Activated CD4-positive, alpha-beta T cell treated with anti-CD3 and anti-CD28 coated beads for 36 hours (primary cell): ENCODE data around the gene GABRR2. TPM values are rescaled to one million over a fixed set of nuclear protein-coding genes. Genes with fewer than 3 reads are reported as not detected.

ENCODE experiments used
- ATAC-seq: fragments of 200-7000 bp; cut with Tn5 transposase; one replicate; pipeline ENCODE4 v1.10.0; 2021; ENCODE audit warnings: mild to moderate bottlenecking, moderate library complexity
- CTCF ChIA-PET: fragments of 350-600 bp; sonication (Branson Sonifier 250); formaldehyde crosslinking; loops from one replicate; lab custom pipeline; 2021; ENCODE audit warnings: antibody characterized with exemption; lab: Charles Lee
- POLR2A ChIA-PET: fragments of 350-600 bp; sonication (Branson Sonifier 250); formaldehyde crosslinking; loops from one replicate; lab custom pipeline; 2021; ENCODE audit warnings: antibody characterized with exemption, inconsistent platforms; lab: Charles Lee
- DNase-seq: peaks from one replicate; pipeline ENCODE4 v3.0.0-alpha.2; 2020
- H3K27ac Mint-ChIP-seq: one replicate; pipeline ENCODE4 v1.8.0; 2021; ENCODE audit warnings: mixed read lengths
- H3K27me3 Mint-ChIP-seq: one replicate; pipeline ENCODE4 v1.8.0; 2021; ENCODE audit warnings: mixed read lengths
- H3K36me3 Mint-ChIP-seq: one replicate; pipeline ENCODE4 v1.8.0; 2021; ENCODE audit warnings: low read depth, mixed read lengths
- H3K4me1 Mint-ChIP-seq: one replicate; pipeline ENCODE4 v1.8.0; 2021; ENCODE audit warnings: mixed read lengths
- H3K4me3 Mint-ChIP-seq: one replicate; pipeline ENCODE4 v1.8.0; 2021; ENCODE audit warnings: mild to moderate bottlenecking, moderate library complexity, mixed read lengths
- H3K9me3 Mint-ChIP-seq: one replicate; pipeline ENCODE4 v1.8.0; 2021; ENCODE audit warnings: low read depth, mixed read lengths
- intact Hi-C, 2 experiments: fragments of 100-400 bp; cut with DNase I in 1 of 2; cut with micrococcal nuclease in 1 of 2; formaldehyde crosslinking; loops; one replicate each; pipeline versions ENCODE4 v1.14.2 to v1.15.1; 2022 to 2024; cut with DNase I, micrococcal nuclease
- total RNA-seq, 2 experiments: library from RNA; stranded (reverse); gene quantifications; one replicate each; pipeline ENCODE4 v1.2.3, GENCODE V29; 2021

Gene GABRR2
- total RNA-seq, 2 experiments from 2014 or later = 0.14 to 0.49 TPM

- DNase-seq (no peak), ATAC-seq (no peak)
- POLR2A ChIA-PET = no interaction called here
- H3K4me1 Mint-ChIP-seq = no peaks in the 10 kb centered on the region
- no peak overlapping the region for H3K4me3 Mint-ChIP-seq
- CTCF ChIA-PET = no interaction called here
- no peak overlapping the region for H3K27ac Mint-ChIP-seq
- H3K9me3 Mint-ChIP-seq = no peaks in the 10 kb centered on the region
- peaks cover 14% of the 10 kb centered on the region for H3K36me3 Mint-ChIP-seq
- intact Hi-C loops = no loop called here
- H3K27me3 Mint-ChIP-seq = no peaks in the 10 kb centered on the region
These were observed 13.9 kb upstream of the GABRR2 start for GRCh38 chr6:89328976-89329375.

GRCh38 chr6:89324304-89324703 lies 9.2 kb upstream of the GABRR2 start:
- ATAC-seq (no peak), DNase-seq (no peak)
- POLR2A ChIA-PET = no interaction called here
- no peaks in the 10 kb centered on the region for H3K4me1 Mint-ChIP-seq
- no peak overlapping the region for H3K4me3 Mint-ChIP-seq
- H3K27me3 Mint-ChIP-seq = no peaks in the 10 kb centered on the region
- intact Hi-C loops = no loop called here
- CTCF ChIA-PET = interaction anchor here (1.0 kb wide), 1 partner anchor 18 kb away, joined by 3 read pairs; no protein-coding TSS in a partner anchor
- no peak overlapping the region for H3K27ac Mint-ChIP-seq
- no peaks in the 10 kb centered on the region for H3K9me3 Mint-ChIP-seq
- H3K36me3 Mint-ChIP-seq = peaks cover 8% of the 10 kb centered on the region

GRCh38 chr6:89323511-89323971 lies 8.4 kb upstream of the GABRR2 start:
- ChIA-PET POLR2A (no interaction called here), CTCF (interaction anchor here (1.0 kb wide), 1 partner anchor 19 kb away, joined by 3 read pairs; no protein-coding TSS in a partner anchor)
- no peak overlapping the region for H3K27ac Mint-ChIP-seq
- no peaks in the 10 kb centered on the region for H3K27me3 Mint-ChIP-seq
- DNase-seq (no peak), ATAC-seq (no peak)
- no peak overlapping the region for H3K4me3 Mint-ChIP-seq
- no peaks in the 10 kb centered on the region for H3K9me3 Mint-ChIP-seq
- no peaks in the 10 kb centered on the region for H3K4me1 Mint-ChIP-seq
- peaks cover 8% of the 10 kb centered on the region for H3K36me3 Mint-ChIP-seq
- intact Hi-C loops = no loop called here

GRCh38 chr6:89321131-89321970 lies 6.3 kb upstream of the GABRR2 start:
- Mint-ChIP-seq H3K36me3 (peaks cover 4% of the 10 kb centered on the region), H3K27me3 (no peaks in the 10 kb centered on the region)
- CTCF ChIA-PET = no interaction called here

GRCh38 chr6:89320012-89320559 lies 5.0 kb upstream of the GABRR2 start:
- H3K27me3 Mint-ChIP-seq = no peaks in the 10 kb centered on the region
- no peaks in the 10 kb centered on the region for H3K4me1 Mint-ChIP-seq
- no peak overlapping the region for H3K4me3 Mint-ChIP-seq
- DNase-seq (no peak), ATAC-seq (no peak)
- H3K9me3 Mint-ChIP-seq = no peaks in the 10 kb centered on the region
- intact Hi-C loops = no loop called here
- H3K36me3 Mint-ChIP-seq = peaks cover 4% of the 10 kb centered on the region
- ChIA-PET POLR2A (no interaction called here), CTCF (no interaction called here)
- no peak overlapping the region for H3K27ac Mint-ChIP-seq

More at GRCh38 chr6:89321131-89321970, 6.3 kb upstream of the GABRR2 start:
- H3K4me1 Mint-ChIP-seq = no peaks in the 10 kb centered on the region
- H3K4me3 Mint-ChIP-seq = no peak overlapping the region
- DNase-seq (no peak), ATAC-seq (no peak)
- POLR2A ChIA-PET = no interaction called here
- H3K9me3 Mint-ChIP-seq = no peaks in the 10 kb centered on the region
- intact Hi-C loops = no loop called here
- no peak overlapping the region for H3K27ac Mint-ChIP-seq

DNA sequence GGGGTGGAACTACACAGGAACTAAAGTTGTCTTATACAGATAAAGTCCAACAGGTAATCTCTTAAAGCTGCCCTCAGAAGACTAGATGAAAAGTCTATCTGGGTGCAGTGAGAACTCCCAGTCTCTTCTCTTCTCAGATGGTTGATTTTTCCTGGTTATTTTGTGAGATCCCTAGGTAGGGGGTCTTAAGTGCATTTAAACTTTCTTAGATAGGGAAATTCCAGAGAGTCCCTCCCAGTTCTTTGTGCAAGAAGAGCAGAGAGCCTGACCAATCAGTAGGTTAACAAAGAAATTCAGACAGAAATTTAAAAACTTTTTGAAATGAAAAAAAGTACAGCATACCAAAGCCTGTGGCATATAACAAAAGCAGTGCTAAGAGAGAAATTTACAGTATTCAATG lies 2.0 kb upstream of the GABRR2 start:
- Mint-ChIP-seq H3K4me3 (no peak overlapping the region), H3K27ac (no peak overlapping the region), H3K9me3 (no peaks in the 10 kb centered on the region), H3K27me3 (no peaks in the 10 kb centered on the region), H3K36me3 (no peaks in the 10 kb centered on the region), H3K4me1 (no peaks in the 10 kb centered on the region)
- CTCF ChIA-PET = no interaction called here
- DNase-seq (no peak), ATAC-seq (no peak)
- intact Hi-C loops = no loop called here
- POLR2A ChIA-PET = no interaction called here

DNA sequence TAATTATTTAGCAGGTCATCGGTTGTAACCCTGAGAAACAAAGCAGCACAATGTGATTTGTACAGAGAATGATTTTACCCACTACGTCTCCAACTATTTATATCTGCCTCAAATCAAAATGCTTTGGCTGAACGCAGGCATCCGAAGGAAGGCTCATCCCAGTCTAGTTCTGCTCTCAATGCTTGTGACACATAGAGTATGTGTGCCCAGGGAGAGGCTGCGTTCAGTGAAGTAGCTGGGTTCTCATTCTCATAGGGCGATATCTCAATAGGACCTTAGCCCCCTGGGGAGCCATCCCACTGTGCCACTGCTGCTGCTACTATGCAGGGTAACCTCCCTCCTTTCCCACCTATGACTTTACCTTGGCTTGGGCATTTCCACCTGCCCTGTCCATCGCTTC lies 407 bp downstream of the GABRR2 start:
- Mint-ChIP-seq H3K36me3 (no peaks in the 10 kb centered on the region), H3K9me3 (no peaks in the 10 kb centered on the region), H3K4me1 (no peaks in the 10 kb centered on the region), H3K27ac (no peak overlapping the region), H3K4me3 (no peak overlapping the region), H3K27me3 (no peaks in the 10 kb centered on the region)
- ChIA-PET POLR2A (no interaction called here), CTCF (interaction anchor here (0.8 to 1.1 kb wide), 2 partner anchors 160 to 1181 kb away, joined by 3 to 4 read pairs; no protein-coding TSS in a partner anchor)
- DNase-seq = no peak
- intact Hi-C loops = no loop called here
- ATAC-seq = no peak

GRCh38 chr6:89313006-89313405 lies 2.1 kb downstream of the GABRR2 start:
- no peaks in the 10 kb centered on the region for H3K9me3 Mint-ChIP-seq
- DNase-seq (no peak), ATAC-seq (no peak)
- H3K4me3 Mint-ChIP-seq = no peak overlapping the region
- no peaks in the 10 kb centered on the region for H3K4me1 Mint-ChIP-seq
- intact Hi-C loops = no loop called here
- CTCF ChIA-PET = no interaction called here
- POLR2A ChIA-PET = no interaction called here
- no peaks in the 10 kb centered on the region for H3K36me3 Mint-ChIP-seq
- no peak overlapping the region for H3K27ac Mint-ChIP-seq
- no peaks in the 10 kb centered on the region for H3K27me3 Mint-ChIP-seq

GRCh38 chr6:89311853-89312531 lies 3.1 kb downstream of the GABRR2 start:
- intact Hi-C loops = no loop called here
- no peak for DNase-seq
- CTCF ChIA-PET = interaction anchor here (0.9 kb wide), 1 partner anchor 60 kb away, joined by 3 read pairs; no protein-coding TSS in a partner anchor
- Mint-ChIP-seq H3K27ac (no peak overlapping the region), H3K36me3 (no peaks in the 10 kb centered on the region), H3K4me3 (no peak overlapping the region), H3K27me3 (no peaks in the 10 kb centered on the region), H3K9me3 (no peaks in the 10 kb centered on the region), H3K4me1 (no peaks in the 10 kb centered on the region)
- ATAC-seq = no peak
- POLR2A ChIA-PET = no interaction called here

DNA sequence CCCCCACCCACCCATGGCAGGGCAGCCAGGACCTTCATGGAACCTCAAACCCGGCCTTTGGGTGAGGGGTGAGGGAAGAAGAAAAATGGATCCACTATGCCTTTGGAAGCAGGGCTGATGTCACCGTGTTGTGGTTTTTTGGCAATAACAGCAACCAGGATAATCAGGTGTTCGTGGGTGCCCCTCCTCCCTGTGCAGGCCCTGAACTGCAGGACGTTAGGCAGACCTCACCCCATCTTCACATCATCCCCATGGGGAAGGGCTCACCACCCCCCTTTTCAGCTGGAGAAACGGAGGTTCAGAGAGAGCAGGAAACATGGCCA lies 3.6 kb downstream of the GABRR2 start:
- H3K9me3 Mint-ChIP-seq = no peaks in the 10 kb centered on the region
- DNase-seq (no peak), ATAC-seq (no peak)
- no peaks in the 10 kb centered on the region for H3K4me1 Mint-ChIP-seq
- no peak overlapping the region for H3K27ac Mint-ChIP-seq
- ChIA-PET POLR2A (no interaction called here), CTCF (interaction anchor here (0.9 kb wide), 1 partner anchor 61 kb away, joined by 3 read pairs; no protein-coding TSS in a partner anchor)
- no peaks in the 10 kb centered on the region for H3K36me3 Mint-ChIP-seq
- intact Hi-C loops = no loop called here
- no peaks in the 10 kb centered on the region for H3K27me3 Mint-ChIP-seq
- H3K4me3 Mint-ChIP-seq = no peak overlapping the region

GRCh38 chr6:89310929-89311328 lies 4.2 kb downstream of the GABRR2 start:
- no peaks in the 10 kb centered on the region for H3K27me3 Mint-ChIP-seq
- intact Hi-C loops = no loop called here
- no peaks in the 10 kb centered on the region for H3K9me3 Mint-ChIP-seq
- no peak overlapping the region for H3K4me3 Mint-ChIP-seq
- ChIA-PET POLR2A (interaction anchor here (0.7 kb wide), 1 partner anchor 20 kb away, joined by 3 read pairs; no protein-coding TSS in a partner anchor), CTCF (interaction anchor here (0.6 kb wide), 1 partner anchor 88 kb away, joined by 3 read pairs; no protein-coding TSS in a partner anchor)
- H3K27ac Mint-ChIP-seq = no peak overlapping the region
- ATAC-seq (no peak), DNase-seq (no peak)
- no peaks in the 10 kb centered on the region for H3K4me1 Mint-ChIP-seq
- H3K36me3 Mint-ChIP-seq = no peaks in the 10 kb centered on the region
